GM19193 (cell line): Measurements from ENCODE around the gene DSTN.

Source experiments
- POLR2A ChIP-seq: IDR thresholded peaks from 4 replicates; pipeline ENCODE4 v1.6.1; 2011; ENCODE audit not compliant: insufficient read depth, insufficient read length; ENCODE audit errors: extremely low read depth

The DSTN gene

DNA sequence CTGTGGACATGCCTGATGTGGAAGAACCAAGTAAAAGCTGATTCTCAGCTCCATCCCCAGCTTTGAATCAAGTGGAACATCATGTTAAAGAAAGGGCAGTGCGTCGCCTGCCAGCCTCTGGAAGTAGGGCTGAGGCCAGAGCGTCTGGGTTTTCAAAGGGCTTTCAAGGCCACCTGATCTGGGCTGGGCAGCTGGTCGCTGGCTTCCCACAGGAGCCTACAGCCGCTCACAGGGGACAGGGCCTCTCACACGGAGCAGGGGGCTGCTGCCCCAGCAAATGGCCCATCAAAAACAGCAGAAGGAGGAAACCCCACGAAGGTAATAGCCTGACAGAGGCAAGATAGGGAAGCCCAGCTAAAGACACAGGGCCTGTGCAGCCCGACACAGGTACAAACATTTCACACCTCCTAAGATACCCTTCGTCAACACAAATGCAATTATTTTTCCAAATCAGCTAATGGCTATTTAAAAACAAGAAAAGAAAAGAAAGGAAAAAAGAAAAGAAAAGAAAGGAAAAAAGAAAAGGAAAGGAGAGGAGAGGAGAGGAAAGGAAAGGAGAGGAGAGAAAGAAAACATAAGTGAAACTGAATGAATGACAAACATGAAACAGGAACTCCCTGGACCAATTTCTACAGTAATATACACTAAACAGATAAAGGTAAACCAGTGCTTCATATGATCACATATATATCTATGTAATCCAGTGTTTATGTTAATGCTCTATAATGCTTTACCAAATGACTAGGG lies 87.4 kb downstream of the DSTN start:
- no peak for TF ChIP-seq POLR2A

- no peak for TF ChIP-seq POLR2A
Measured at GRCh38 chr20:17657898-17658647, 88.2 kb downstream of the DSTN start.

DNA sequence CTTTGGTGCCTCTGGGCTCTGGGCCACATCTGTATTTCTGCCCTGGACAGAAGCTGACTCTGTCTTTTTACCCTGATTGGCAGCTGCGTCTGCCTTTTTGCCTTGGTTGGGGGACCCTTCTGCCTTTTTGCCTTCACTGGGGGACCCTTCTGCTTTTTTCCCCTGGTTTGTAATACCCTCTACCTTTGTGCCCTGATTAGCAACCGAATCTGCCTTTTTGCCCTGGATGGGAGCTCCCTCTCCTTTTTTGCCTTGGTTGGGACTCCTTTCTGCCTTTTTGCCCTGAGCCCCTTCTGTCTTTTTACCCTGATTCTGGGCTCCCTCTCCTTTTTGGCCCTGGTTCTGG lies 88.7 kb downstream of the DSTN start:
- TF ChIP-seq POLR2A = no peak
